Nephron progenitor cell (in vitro differentiated cells): ENCODE results near the gene MAMDC4.

Experiments used
- DNase-seq: peaks from one replicate; pipeline ENCODE4 v3.0.0; 2021
- H3K27ac Mint-ChIP-seq: 2 replicates; pipeline ENCODE4 v1.8.0; 2021; ENCODE audit warnings: mild to moderate bottlenecking, moderate library complexity, mixed read lengths
- H3K27me3 Mint-ChIP-seq: 2 replicates; pipeline ENCODE4 v1.8.0; 2021; ENCODE audit warnings: mild to moderate bottlenecking, low read depth, mixed read lengths; ENCODE audit not compliant: poor library complexity
- H3K36me3 Mint-ChIP-seq: 2 replicates; pipeline ENCODE4 v1.8.0; 2021; ENCODE audit warnings: low read depth, mixed read lengths
- H3K4me1 Mint-ChIP-seq: 2 replicates; pipeline ENCODE4 v1.8.0; 2021; ENCODE audit warnings: mixed read lengths
- H3K4me3 Mint-ChIP-seq: 2 replicates; pipeline ENCODE4 v1.8.0; 2021; ENCODE audit warnings: mild to moderate bottlenecking, moderate library complexity, mixed read lengths
- H3K9me3 Mint-ChIP-seq: 2 replicates; pipeline ENCODE4 v1.8.0; 2021; ENCODE audit warnings: mild to moderate bottlenecking, moderate library complexity, mixed read lengths
- CTCF ChIP-seq: fragments of 200-600 bp; sonication (generic); IDR thresholded peaks from 2 replicates; pipeline ENCODE4 v1.5.0; 2021; ENCODE audit warnings: antibody characterized with exemption

MAMDC4 gene

GRCh38 chr9:136886610-136887597, 34.8 kb downstream of the MAMDC4 start:
- H3K9me3 Mint-ChIP-seq = no peaks in the 10 kb centered on the region
- DNase-seq = peak; percentile 67
- peaks cover 9% of the 10 kb centered on the region for H3K4me1 Mint-ChIP-seq
- no peaks in the 10 kb centered on the region for H3K27me3 Mint-ChIP-seq
- peak overlapping the region; percentile 55 for H3K27ac Mint-ChIP-seq
- H3K4me3 Mint-ChIP-seq = peak overlapping the region; percentile 86
- H3K36me3 Mint-ChIP-seq = no peaks in the 10 kb centered on the region
- no peak for TF ChIP-seq CTCF

- Mint-ChIP-seq H3K4me3 (no peak overlapping the region), H3K27ac (no peak overlapping the region), H3K36me3 (no peaks in the 10 kb centered on the region), H3K9me3 (no peaks in the 10 kb centered on the region), H3K4me1 (peaks cover 9% of the 10 kb centered on the region), H3K27me3 (no peaks in the 10 kb centered on the region)
- TF ChIP-seq CTCF = no peak
- DNase-seq = no peak
Measured at GRCh38 chr9:136888454-136888853, 36.3 kb downstream of the MAMDC4 start.

- H3K9me3 Mint-ChIP-seq = no peaks in the 10 kb centered on the region
- H3K27ac Mint-ChIP-seq = peak overlapping the region; percentile 22
- no peaks in the 10 kb centered on the region for H3K27me3 Mint-ChIP-seq
- peaks cover 7% of the 10 kb centered on the region for H3K36me3 Mint-ChIP-seq
- H3K4me1 Mint-ChIP-seq = peaks cover 9% of the 10 kb centered on the region
- no peak for TF ChIP-seq CTCF
- H3K4me3 Mint-ChIP-seq = no peak overlapping the region
- no peak for DNase-seq
Measured at GRCh38 chr9:136889858-136890257, 37.7 kb downstream of the MAMDC4 start.

- Mint-ChIP-seq H3K4me1 (peaks cover 9% of the 10 kb centered on the region), H3K27ac (no peak overlapping the region), H3K9me3 (no peaks in the 10 kb centered on the region), H3K4me3 (no peak overlapping the region), H3K27me3 (no peaks in the 10 kb centered on the region), H3K36me3 (peaks cover 12% of the 10 kb centered on the region)
- no peak for TF ChIP-seq CTCF
- DNase-seq = no peak
Measured at GRCh38 chr9:136890661-136891060, 38.5 kb downstream of the MAMDC4 start.

- H3K9me3 Mint-ChIP-seq = no peaks in the 10 kb centered on the region
- no peak overlapping the region for H3K4me3 Mint-ChIP-seq
- DNase-seq = no peak
- peaks cover 12% of the 10 kb centered on the region for H3K4me1 Mint-ChIP-seq
- H3K36me3 Mint-ChIP-seq = peaks cover 28% of the 10 kb centered on the region
- no peak for TF ChIP-seq CTCF
- H3K27ac Mint-ChIP-seq = no peak overlapping the region
- no peaks in the 10 kb centered on the region for H3K27me3 Mint-ChIP-seq
Measured at GRCh38 chr9:136896027-136896426, 43.9 kb downstream of the MAMDC4 start.
